Tibial artery (tissue), 4 donors: ENCODE data around the gene UIMC1.
"Not testable (repeated sequence)": the region's sequence is repeated elsewhere in the genome, so short reads cannot be mapped to it uniquely, and the experiment has no call there.

Experiments
- DNase-seq, 2 donors: peaks; one replicate each; pipeline ENCODE4 v3.0.0-alpha.2; 2019
- H3K27ac ChIP-seq, 2 donors: fragments of 200-600 bp; sonication (generic) in 1 of 2; 1 replicate in 1 of 2; 2 replicates in 1 of 2; pipeline ENCODE4 v1.5.1; 2018 to 2019; ENCODE audit warnings: mild to moderate bottlenecking in 1 of 2
- H3K27me3 ChIP-seq, 2 donors: fragments of 200-600 bp; sonication (generic) in 1 of 2; one replicate each; pipeline versions ENCODE4 v1.5.1 to v1.6.0; 2016 to 2019
- H3K36me3 ChIP-seq, 3 donors: fragments of 200-600 bp; sonication (generic) in 2 of 3; one replicate each; pipeline ENCODE4 v1.5.1; 2016 to 2019; ENCODE audit warnings: mild to moderate bottlenecking in 2 of 3
- H3K4me1 ChIP-seq, 4 donors: fragments of 200-600 bp; sonication (generic) in 2 of 4; 1 replicate in 3 of 4; 2 replicates in 1 of 4; pipeline ENCODE4 v1.5.1; 2016 to 2019
- H3K4me3 ChIP-seq, 2 donors: fragments of 200-600 bp; sonication (generic) in 1 of 2; 1 replicate in 1 of 2; 2 replicates in 1 of 2; pipeline ENCODE4 v1.5.1; 2018 to 2019; ENCODE audit warnings: mild to moderate bottlenecking in 2 of 2
- H3K9me3 ChIP-seq, 3 donors: fragments of 200-600 bp; sonication (generic) in 1 of 3; one replicate each; pipeline ENCODE4 v1.5.1; 2016 to 2019
- CTCF ChIP-seq, 2 experiments: fragments of 200-600 bp in 1 of 2; fragments of 450-650 bp in 1 of 2; IDR thresholded peaks; one replicate each; pipeline ENCODE4 v1.5.1; 2017 to 2019; ENCODE audit warnings: antibody characterized with exemption in 2 of 2, mild to moderate bottlenecking in 1 of 2, moderate library complexity in 1 of 2
- intact Hi-C: fragments of 100-400 bp; cut with DNase I; formaldehyde crosslinking; loops from one replicate; pipeline ENCODE4 v1.15.0; 2023; ENCODE audit warnings: low total_unique reads

Gene UIMC1

DNA sequence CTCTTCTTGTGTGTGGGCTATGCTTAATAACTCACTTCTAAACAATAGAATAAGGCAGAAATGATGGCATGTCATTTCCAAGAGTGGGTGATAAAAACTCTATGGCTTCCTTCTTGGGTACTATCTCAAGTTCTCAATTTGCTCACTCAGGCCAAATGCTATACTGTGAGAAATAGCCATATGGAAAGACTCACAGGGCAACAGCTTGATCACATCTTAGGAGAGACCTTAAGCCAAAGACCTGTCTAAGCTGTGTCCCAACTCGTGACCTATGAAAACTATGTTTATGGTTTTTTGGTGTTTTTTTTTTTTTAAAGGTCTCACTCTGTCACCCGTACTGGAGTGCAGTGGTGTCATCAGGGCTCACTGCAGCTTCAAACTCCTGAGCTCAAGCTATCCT is 2.1 kb upstream of the UIMC1 start:
- TF ChIP-seq CTCF (IDR thresholded peaks at IDR 0.05), result no peak
- no peak overlapping the region for H3K27ac ChIP-seq

DNA sequence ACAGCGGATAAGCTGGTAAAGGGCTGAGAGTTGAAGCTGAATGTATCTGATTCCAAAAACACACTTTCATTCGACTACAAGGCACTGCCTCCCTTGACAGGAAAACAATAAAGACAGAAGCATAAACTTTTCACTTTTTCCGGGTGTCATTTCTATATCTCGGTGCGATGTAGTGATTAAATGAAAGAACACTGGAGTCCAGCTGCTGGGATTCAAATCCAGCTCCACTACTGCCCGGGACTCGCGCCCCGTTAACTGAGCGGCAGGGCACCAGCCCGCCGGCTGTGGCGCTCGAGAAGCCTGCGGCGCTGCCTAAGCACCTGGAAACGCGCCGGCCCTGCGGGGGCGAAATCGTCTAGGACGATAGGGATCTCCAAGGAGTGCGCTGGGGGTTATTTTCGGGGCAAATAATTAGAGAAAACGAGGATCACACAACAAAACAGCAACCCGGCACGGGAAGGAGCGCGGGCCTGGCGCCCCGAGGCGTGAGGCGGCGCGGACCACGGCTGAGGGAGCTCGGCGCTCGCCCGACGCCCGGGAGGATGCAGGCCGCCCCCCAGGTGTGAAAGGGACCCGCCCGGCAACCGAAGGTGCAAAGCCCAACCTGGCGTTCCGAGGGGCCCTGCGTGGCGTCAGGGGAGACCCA is 837 bp downstream of the UIMC1 start:
- no peaks in the 10 kb centered on the region for H3K27me3 ChIP-seq

More for the DNA sequence above, 2.1 kb upstream of the UIMC1 start:
- no peak for DNase-seq
- Histone ChIP-seq H3K4me3 (no peak overlapping the region), H3K36me3 (no peaks in the 10 kb centered on the region), H3K27me3 (no peaks in the 10 kb centered on the region), H3K9me3 (no peaks in the 10 kb centered on the region), H3K4me1 (peaks cover 0 to 23% (median 17%) of the 10 kb centered on the region in 4 donors)
- intact Hi-C loops, result no loop called here

GRCh38 chr5:177004961-177005360 is 1.6 kb downstream of the UIMC1 start:
- no peak for TF ChIP-seq CTCF (IDR thresholded peaks at IDR 0.05)
- Histone ChIP-seq H3K27ac (no peak overlapping the region), H3K9me3 (no peaks in the 10 kb centered on the region), H3K4me3 (peak overlapping the region in 1 of 2 donors; percentile 80), H3K27me3 (no peaks in the 10 kb centered on the region), H3K36me3 (no peaks in the 10 kb centered on the region), H3K4me1 (peaks cover 0 to 26% (median 14%) of the 10 kb centered on the region in 4 donors)
- no peak for DNase-seq
- intact Hi-C loops, result no loop called here

More for the DNA sequence above, 837 bp downstream of the UIMC1 start:
- DNase-seq, result peak; percentile 57 to 84
- peak overlapping the region; percentile 93 to 98 for H3K27ac ChIP-seq
- no peaks in the 10 kb centered on the region for H3K9me3 ChIP-seq
- peak overlapping the region; percentile 80 to 97 for H3K4me3 ChIP-seq
- TF ChIP-seq CTCF (IDR thresholded peaks at IDR 0.05), result peak; percentile 32 to 56
- intact Hi-C loops, result no loop called here
- peaks cover 0 to 26% (median 14%) of the 10 kb centered on the region in 4 donors for H3K4me1 ChIP-seq
- H3K36me3 ChIP-seq, result no peaks in the 10 kb centered on the region

- TF ChIP-seq CTCF (IDR thresholded peaks at IDR 0.05), result no peak
- Histone ChIP-seq H3K27ac (no peak overlapping the region), H3K4me3 (no peak overlapping the region), H3K9me3 (no peaks in the 10 kb centered on the region), H3K27me3 (no peaks in the 10 kb centered on the region), H3K36me3 (no peaks in the 10 kb centered on the region), H3K4me1 (peaks cover 0 to 26% (median 14%) of the 10 kb centered on the region in 4 donors)
- intact Hi-C loops, result no loop called here
- no peak for DNase-seq
Measured at GRCh38 chr5:177003649-177004048, 2.9 kb downstream of the UIMC1 start.

DNA sequence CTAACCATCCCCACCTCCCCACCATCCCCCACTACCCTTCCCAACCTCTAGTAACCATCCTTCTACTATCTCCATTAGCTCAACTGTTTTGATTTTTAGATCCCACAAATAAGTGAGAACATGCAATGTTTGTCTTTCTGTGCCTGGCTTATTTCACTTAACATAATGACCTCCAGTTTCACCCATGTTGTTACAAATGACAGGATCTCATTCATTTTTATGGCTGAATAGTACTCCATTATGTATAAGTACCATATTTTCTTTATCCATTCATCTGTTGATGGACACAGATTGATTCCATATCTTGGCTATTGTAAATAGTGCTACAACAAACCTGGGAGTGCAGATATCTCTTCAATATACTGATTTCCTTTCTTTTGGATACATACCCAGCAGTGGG is 7.1 kb downstream of the UIMC1 start:
- DNase-seq, H3K36me3 ChIP-seq, H3K27ac ChIP-seq, H3K9me3 ChIP-seq, H3K4me3 ChIP-seq, H3K27me3 ChIP-seq, intact Hi-C loops: not testable (repeated sequence)
- peaks cover 0 to 21% (median 8%) of the 10 kb centered on the region in 4 donors for H3K4me1 ChIP-seq

DNA sequence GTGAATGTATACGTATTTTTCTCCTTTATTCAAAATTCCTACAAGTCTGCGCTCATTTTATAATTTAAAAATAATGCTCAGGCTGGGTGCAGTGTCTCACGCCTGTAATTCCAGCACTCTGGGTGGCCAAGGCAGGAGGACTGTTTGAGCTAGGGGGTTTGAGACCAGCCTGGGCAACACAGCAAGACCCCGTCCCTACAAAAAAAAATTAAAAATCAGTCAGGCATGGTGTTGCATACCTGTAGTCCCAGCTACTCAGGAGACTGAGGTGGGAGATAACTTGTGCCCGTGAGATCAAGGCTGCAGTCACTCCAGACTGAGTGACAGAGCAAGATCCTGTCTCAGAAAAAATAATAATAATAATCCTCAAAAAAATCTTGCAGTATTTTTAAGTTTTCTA is 7.8 kb downstream of the UIMC1 start:
- Histone ChIP-seq H3K27ac (no peak overlapping the region), H3K27me3 (no peaks in the 10 kb centered on the region), H3K4me3 (no peak overlapping the region), H3K4me1 (peaks cover 0 to 23% (median 5%) of the 10 kb centered on the region in 4 donors), H3K9me3 (peaks cover 0 to 6% (median 0%) of the 10 kb centered on the region in 3 donors), H3K36me3 (no peaks in the 10 kb centered on the region)
- DNase-seq, result no peak
- intact Hi-C loops, result no loop called here
- no peak for TF ChIP-seq CTCF (IDR thresholded peaks at IDR 0.05)
